ENCODE results near the gene BBOF1.
"Not testable (repeated sequence)": the region's sequence is repeated elsewhere in the genome, so short reads cannot be mapped to it uniquely, and the experiment has no call there.

Gene BBOF1, protein sequence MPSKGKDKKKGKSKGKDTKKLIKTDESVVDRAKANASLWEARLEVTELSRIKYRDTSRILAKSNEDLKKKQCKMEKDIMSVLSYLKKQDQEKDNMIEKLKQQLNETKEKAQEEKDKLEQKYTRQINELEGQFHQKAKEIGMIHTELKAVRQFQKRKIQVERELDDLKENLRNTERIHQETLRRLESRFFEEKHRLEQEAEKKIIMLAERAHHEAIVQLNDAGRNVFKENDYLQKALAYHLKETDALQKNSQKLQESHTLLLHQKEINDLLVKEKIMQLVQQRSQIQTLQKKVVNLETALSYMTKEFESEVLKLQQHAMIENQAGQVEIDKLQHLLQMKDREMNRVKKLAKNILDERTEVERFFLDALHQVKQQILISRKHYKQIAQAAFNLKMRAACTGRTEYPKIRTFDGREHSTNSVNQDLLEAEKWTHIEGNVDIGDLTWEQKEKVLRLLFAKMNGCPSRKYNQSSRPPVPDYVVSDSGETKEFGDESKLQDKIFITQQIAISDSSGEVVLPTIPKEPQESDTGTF

DNA sequence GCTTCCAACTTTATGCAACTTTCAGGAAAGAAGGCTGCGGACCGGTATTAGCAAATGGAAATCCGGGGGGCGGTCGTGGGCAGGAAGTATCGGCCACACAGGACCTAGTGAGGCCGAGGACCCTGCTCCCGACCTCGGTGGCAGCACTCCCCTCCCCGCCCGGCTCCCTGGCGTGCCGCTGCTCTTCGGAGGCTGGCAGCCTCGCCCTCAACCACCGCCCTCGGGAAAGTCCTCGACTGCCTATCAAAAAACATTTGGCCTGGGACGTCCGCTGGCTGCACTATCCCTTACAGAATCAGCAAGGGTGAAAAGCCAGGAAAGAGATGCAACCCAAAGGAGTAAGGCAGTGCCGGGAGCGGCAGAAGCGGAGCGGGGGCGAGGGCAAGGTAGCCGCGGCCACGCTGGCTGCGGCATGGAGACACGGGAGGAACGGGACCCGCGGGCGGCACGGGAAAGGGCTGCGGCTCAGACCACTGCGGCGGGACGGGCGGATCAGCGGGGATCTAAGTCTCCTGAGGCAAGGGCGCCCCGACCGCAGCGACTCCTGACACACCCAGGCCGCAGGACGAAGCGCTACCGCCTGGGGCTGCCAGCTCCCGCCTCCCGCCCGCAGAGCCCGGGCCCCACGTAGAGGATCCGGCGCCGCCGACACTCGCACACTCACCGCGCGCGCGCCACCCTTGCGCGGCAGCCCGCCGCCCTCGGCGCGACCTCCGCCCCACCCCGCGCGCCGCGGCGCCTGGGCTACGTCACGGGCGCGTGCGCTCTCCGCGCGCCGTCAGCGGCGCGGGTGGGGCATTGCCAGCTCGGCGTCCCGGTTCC, at the start of gene BBOF1, which contains the start of gene ENTPD5:
TSS of gene BBOF1 (plus strand) at position 764 of the 822 bp plus-strand sequence. CDS start 130 bp downstream, outside the sequence.
TSS of gene ENTPD5 (minus strand) at position 703 of the 822 bp plus-strand sequence. CDS start 31,186 bp downstream, outside the sequence.
- Histone ChIP-seq H3K36me3 (ENCODE audit: insufficient read depth, low read length) (no peaks in the 10 kb centered on the region), H3K9me3 (ENCODE audit: low read depth, low read length) (no peaks in the 10 kb centered on the region), H3K9ac (ENCODE audit: insufficient read length) (peak within 1 kb of the TSS; percentile 77), H3K27ac (peak within 1 kb of the TSS; percentile 57; the same call in 1 of the 2 replicates), H3K4me3 (peak within 1 kb of the TSS; percentile 81)
- no peak for DNase-seq (ENCODE audit: low read depth, low spot score)
- no peak for TF ChIP-seq FOXP2 (optimal IDR thresholded peaks at IDR 0.05; ENCODE audit: control extremely low read depth, extremely low read length, insufficient read depth)
- TF ChIP-seq POLR2AphosphoS5 (IDR thresholded peaks at IDR 0.05; ENCODE audit: borderline replicate concordance, low read depth, low read length) = peak; percentile 80
- no peak for TF ChIP-seq EZH2 (IDR thresholded peaks at IDR 0.05)

DNA sequence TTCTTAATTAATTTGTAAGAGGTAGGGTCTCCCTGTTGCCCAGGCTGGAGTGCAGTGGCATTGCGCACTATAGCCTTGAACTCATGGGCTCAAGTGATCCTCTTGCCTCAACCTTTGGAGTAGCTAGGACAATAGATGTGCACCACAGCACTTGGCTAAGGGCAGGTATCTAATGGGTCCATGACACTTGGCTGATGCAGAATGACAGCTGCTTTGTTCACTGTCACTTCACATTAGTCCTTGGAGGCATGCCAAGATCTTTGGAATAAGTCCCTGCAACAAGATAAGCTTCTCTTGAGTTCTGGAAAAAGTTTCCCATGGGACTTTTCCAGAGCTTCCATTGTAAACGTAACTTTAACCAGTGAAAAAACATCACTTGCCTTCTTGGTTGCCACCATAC, 45.7 kb upstream of the BBOF1 start:
- no peaks in the 10 kb centered on the region for H3K9me3 ChIP-seq (ENCODE audit: low read depth, low read length)
- peaks cover 5% of the 10 kb centered on the region; the same call in 1 of the 2 replicates for H3K36me3 ChIP-seq (ENCODE audit: insufficient read depth, low read length)
- H3K4me3 ChIP-seq = no peak overlapping the region
- TF ChIP-seq POLR2AphosphoS5 (IDR thresholded peaks at IDR 0.05; ENCODE audit: borderline replicate concordance, low read depth, low read length) = no peak
- no peak for TF ChIP-seq FOXP2 (optimal IDR thresholded peaks at IDR 0.05; ENCODE audit: control extremely low read depth, extremely low read length, insufficient read depth)
- TF ChIP-seq EZH2 (IDR thresholded peaks at IDR 0.05) = no peak
- H3K27ac ChIP-seq = no peak overlapping the region
- DNase-seq (ENCODE audit: low read depth, low spot score) = no peak
- no peak overlapping the region for H3K9ac ChIP-seq (ENCODE audit: insufficient read length)

DNA sequence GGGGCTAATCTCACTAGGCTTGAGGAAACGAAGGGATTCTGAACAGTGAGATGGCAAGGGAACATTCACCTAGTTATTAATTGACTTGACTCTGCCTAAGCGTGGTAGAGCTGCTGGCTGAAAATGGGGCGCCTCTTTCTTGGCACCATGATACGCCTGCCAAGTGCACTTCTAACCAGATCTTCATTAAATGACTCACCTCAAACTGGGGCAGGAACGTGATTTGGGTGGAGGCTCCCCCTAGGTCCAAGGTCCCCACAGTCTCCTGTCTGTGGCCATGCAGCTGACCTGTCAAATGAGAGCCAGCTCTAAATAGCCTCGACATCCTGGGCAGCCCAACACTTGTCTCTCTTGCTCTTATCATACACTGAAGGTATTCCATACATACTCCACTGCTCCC, 43.0 kb upstream of the BBOF1 start:
- no peak for DNase-seq (ENCODE audit: low read depth, low spot score)
- H3K4me3 ChIP-seq = no peak overlapping the region
- TF ChIP-seq EZH2 (IDR thresholded peaks at IDR 0.05) = no peak
- no peaks in the 10 kb centered on the region for H3K36me3 ChIP-seq (ENCODE audit: insufficient read depth, low read length)
- H3K9ac ChIP-seq (ENCODE audit: insufficient read length) = no peak overlapping the region
- H3K27ac ChIP-seq = no peak overlapping the region
- H3K9me3 ChIP-seq (ENCODE audit: low read depth, low read length) = no peaks in the 10 kb centered on the region

DNA sequence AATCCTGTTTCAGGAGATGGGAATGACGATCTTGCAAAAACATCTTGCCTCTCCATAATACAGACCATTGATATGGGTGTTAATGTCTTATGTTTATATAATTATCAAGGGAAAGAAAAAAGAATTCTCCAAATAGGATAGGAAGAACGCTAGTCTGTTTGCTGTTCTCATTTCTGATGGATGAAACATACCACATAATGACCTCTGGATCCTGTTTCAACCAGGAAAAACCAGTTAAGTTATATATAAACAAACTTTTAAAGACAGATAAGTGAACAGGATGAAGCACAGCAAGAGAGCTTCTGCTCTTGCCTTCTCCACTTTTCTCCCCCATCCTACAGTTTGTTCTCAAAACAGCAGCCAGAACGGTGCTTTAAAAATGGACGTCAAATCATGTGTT, 41.3 kb upstream of the BBOF1 start:
- Histone ChIP-seq H3K9ac (ENCODE audit: insufficient read length) (no peak overlapping the region), H3K9me3 (ENCODE audit: low read depth, low read length) (no peaks in the 10 kb centered on the region), H3K4me3 (no peak overlapping the region), H3K27ac (no peak overlapping the region), H3K36me3 (ENCODE audit: insufficient read depth, low read length) (no peaks in the 10 kb centered on the region)
- no peak for TF ChIP-seq POLR2AphosphoS5 (IDR thresholded peaks at IDR 0.05; ENCODE audit: borderline replicate concordance, low read depth, low read length)
- no peak for TF ChIP-seq EZH2 (IDR thresholded peaks at IDR 0.05)
- no peak for TF ChIP-seq FOXP2 (optimal IDR thresholded peaks at IDR 0.05; ENCODE audit: control extremely low read depth, extremely low read length, insufficient read depth)
- no peak for DNase-seq (ENCODE audit: low read depth, low spot score)

DNA sequence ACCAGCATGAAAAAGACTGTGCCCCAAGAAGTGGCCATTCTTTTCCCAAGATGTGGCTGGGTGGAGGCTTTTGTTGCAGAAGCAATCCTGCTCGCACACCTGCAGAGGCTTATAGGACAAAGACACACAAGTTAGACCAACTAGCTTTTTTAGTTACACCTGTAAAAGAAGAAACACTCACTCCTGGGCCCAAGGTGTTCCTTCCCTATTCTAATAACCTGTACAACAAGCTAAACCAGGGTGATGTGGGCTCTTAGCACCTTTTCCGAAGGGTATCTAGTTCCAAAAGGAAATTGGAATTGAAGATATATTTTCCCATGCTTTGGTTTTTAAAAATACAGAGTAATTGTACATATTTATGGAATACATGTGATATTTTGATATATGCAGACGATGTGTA, 31.1 kb upstream of the BBOF1 start:
- DNase-seq (ENCODE audit: low read depth, low spot score) = no peak
- Histone ChIP-seq H3K9ac (ENCODE audit: insufficient read length) (no peak overlapping the region), H3K9me3 (ENCODE audit: low read depth, low read length) (no peaks in the 10 kb centered on the region), H3K27ac (no peak overlapping the region), H3K36me3 (ENCODE audit: insufficient read depth, low read length) (peaks cover 3% of the 10 kb centered on the region; the same call in 1 of the 2 replicates), H3K4me3 (no peak overlapping the region)
- TF ChIP-seq EZH2 (IDR thresholded peaks at IDR 0.05) (no peak), POLR2AphosphoS5 (IDR thresholded peaks at IDR 0.05; ENCODE audit: borderline replicate concordance, low read depth, low read length) (no peak)

DNA sequence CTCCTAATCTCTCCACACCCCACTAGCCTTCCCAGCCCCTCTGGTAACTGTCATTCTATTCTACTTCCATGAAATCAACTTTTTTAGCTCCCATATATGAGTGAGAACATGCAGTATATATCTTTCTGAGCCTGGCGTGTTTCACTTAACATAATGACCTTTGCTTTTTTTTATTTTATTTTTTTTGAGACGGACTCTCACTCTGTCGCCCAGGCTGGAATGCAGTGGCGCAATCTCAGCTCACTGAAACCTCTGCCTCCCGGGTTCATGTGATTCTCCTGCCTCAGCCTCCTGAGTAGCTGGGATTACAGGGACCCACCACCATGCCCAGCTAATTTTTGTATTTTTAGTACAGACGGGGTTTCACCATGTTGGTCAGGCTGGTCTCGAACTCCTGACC, 30.5 kb upstream of the BBOF1 start:
- not testable (repeated sequence) for H3K9me3 ChIP-seq (ENCODE audit: low read depth, low read length); H3K4me3 ChIP-seq; H3K9ac ChIP-seq (ENCODE audit: insufficient read length); H3K36me3 ChIP-seq (ENCODE audit: insufficient read depth, low read length); DNase-seq (ENCODE audit: low read depth, low spot score); H3K27ac ChIP-seq

DNA sequence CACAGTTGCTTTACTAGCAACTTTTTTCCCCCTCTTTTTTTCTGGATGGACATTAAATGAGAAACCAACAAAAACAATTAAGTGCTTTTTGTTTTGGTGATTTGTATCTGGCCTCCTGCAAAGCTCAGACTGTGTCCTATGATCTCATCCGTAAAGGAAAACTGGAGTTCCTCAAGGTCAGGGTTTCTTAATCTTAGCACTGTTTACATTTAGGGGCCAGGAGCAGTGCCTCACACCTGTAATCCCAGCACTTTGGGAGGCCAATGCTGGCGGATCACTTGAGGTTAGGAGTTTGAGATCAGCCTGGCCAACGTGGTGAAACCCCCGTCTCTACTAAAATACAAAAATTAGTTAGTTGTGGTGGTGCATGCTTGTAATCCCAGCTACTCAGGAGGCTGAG, 28.1 kb upstream of the BBOF1 start:
- no peak overlapping the region for H3K27ac ChIP-seq
- no peaks in the 10 kb centered on the region for H3K9me3 ChIP-seq (ENCODE audit: low read depth, low read length)
- no peak for DNase-seq (ENCODE audit: low read depth, low spot score)
- peaks cover 3% of the 10 kb centered on the region; the same call in 1 of the 2 replicates for H3K36me3 ChIP-seq (ENCODE audit: insufficient read depth, low read length)
- TF ChIP-seq EZH2 (IDR thresholded peaks at IDR 0.05) (no peak), FOXP2 (optimal IDR thresholded peaks at IDR 0.05; ENCODE audit: control extremely low read depth, extremely low read length, insufficient read depth) (no peak), POLR2AphosphoS5 (IDR thresholded peaks at IDR 0.05; ENCODE audit: borderline replicate concordance, low read depth, low read length) (no peak)
- no peak overlapping the region for H3K4me3 ChIP-seq
- H3K9ac ChIP-seq (ENCODE audit: insufficient read length) = no peak overlapping the region

DNA sequence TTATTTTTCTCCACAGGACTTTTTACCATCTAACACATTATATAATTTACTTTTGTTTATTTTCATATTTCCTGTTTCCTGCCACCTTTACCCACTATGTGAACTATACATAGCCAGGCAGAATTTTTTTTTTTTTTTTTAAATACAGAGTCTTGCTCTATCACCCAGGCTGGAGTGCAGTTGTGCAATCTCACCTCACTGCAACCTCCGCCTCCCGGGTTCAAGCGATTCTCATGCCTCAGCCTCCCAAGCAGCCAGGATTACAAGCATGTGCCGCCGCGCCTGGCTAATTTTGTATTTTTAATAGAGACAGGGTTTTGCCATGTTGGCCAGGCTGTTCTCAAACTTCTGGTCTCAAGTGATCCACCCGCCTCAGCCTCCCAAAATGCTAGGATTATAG, 24.2 kb upstream of the BBOF1 start:
- not testable (repeated sequence) for H3K36me3 ChIP-seq (ENCODE audit: insufficient read depth, low read length); H3K4me3 ChIP-seq; H3K9me3 ChIP-seq (ENCODE audit: low read depth, low read length); DNase-seq (ENCODE audit: low read depth, low spot score); H3K9ac ChIP-seq (ENCODE audit: insufficient read length); H3K27ac ChIP-seq
